Activated naive CD4-positive, alpha-beta T cell treated with anti-CD3 and anti-CD28 coated beads, Interleukin-2, amount 50 U/mL, for 24 hours (primary cell): ENCODE data around the gene SSBP1.

Experiments
- H3K27ac Mint-ChIP-seq: one replicate; pipeline ENCODE4 v1.8.0; 2021; ENCODE audit warnings: mild to moderate bottlenecking, mixed read lengths
- H3K27me3 Mint-ChIP-seq: one replicate; pipeline ENCODE4 v1.8.0; 2021; ENCODE audit warnings: mixed read lengths
- H3K36me3 Mint-ChIP-seq: one replicate; pipeline ENCODE4 v1.8.0; 2021; ENCODE audit warnings: mixed read lengths
- H3K4me1 Mint-ChIP-seq: one replicate; pipeline ENCODE4 v1.8.0; 2021; ENCODE audit warnings: mixed read lengths
- H3K4me3 Mint-ChIP-seq: one replicate; pipeline ENCODE4 v1.8.0; 2021; ENCODE audit warnings: mild to moderate bottlenecking, mixed read lengths
- H3K9me3 Mint-ChIP-seq: one replicate; pipeline ENCODE4 v1.8.0; 2021; ENCODE audit warnings: mixed read lengths

SSBP1 gene

GRCh38 chr7:141789917-141790316 is 51.8 kb downstream of the SSBP1 start, which contains the start of gene TAS2R5:
TAS2R5 (plus strand) TSS chr7:141790217; CDS start chr7:141790362, 145 bp downstream.
- no peak within 1 kb of the TSS for H3K27ac Mint-ChIP-seq
- peaks cover 8% of the 10 kb centered on the region for H3K36me3 Mint-ChIP-seq
- H3K4me1 Mint-ChIP-seq: peaks cover 3% of the 10 kb centered on the region
- H3K4me3 Mint-ChIP-seq: no peak within 1 kb of the TSS
- H3K9me3 Mint-ChIP-seq: no peaks in the 10 kb centered on the region
- no peaks in the 10 kb centered on the region for H3K27me3 Mint-ChIP-seq

- Mint-ChIP-seq H3K4me3 (no peak overlapping the region), H3K27me3 (no peaks in the 10 kb centered on the region), H3K27ac (no peak overlapping the region), H3K36me3 (peaks cover 14% of the 10 kb centered on the region), H3K9me3 (no peaks in the 10 kb centered on the region), H3K4me1 (no peaks in the 10 kb centered on the region)
These were observed 54.4 kb downstream of the SSBP1 start for GRCh38 chr7:141792526-141792925.
